Measurements from ENCODE around the gene FETUB.

The FETUB gene

GRCh38 chr3:186663361-186664118 is 23.3 kb downstream of the FETUB start:
- no peak for DNase-seq (ENCODE audit: low read depth)
- TF ChIP-seq, protein P1, sequence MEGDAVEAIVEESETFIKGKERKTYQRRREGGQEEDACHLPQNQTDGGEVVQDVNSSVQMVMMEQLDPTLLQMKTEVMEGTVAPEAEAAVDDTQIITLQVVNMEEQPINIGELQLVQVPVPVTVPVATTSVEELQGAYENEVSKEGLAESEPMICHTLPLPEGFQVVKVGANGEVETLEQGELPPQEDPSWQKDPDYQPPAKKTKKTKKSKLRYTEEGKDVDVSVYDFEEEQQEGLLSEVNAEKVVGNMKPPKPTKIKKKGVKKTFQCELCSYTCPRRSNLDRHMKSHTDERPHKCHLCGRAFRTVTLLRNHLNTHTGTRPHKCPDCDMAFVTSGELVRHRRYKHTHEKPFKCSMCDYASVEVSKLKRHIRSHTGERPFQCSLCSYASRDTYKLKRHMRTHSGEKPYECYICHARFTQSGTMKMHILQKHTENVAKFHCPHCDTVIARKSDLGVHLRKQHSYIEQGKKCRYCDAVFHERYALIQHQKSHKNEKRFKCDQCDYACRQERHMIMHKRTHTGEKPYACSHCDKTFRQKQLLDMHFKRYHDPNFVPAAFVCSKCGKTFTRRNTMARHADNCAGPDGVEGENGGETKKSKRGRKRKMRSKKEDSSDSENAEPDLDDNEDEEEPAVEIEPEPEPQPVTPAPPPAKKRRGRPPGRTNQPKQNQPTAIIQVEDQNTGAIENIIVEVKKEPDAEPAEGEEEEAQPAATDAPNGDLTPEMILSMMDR (conservative IDR thresholded peaks at IDR 0.05; ENCODE audit: low read depth, low read length), result no peak
- H3K4me3 ChIP-seq (ENCODE audit: low read depth, low read length), result no peak overlapping the region

DNA sequence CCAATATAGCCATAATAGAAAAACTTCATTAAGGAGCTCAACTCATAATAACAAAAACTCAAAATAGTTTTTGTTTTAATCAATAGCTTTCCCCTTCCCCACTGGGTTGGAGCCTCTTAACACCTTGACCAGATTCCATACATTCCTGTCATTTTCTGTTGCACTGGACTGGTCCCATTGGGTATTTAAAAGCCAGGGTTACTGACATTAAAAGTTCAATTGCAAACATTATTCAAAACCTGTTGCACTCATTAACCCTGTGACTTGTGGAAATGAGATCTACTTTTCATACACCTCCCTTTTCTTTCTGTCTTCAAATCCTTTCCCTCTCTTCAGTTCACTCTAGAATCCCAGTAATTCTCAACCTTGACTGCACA is 23.9 kb downstream of the FETUB start:
- TF ChIP-seq, protein P1 (conservative IDR thresholded peaks at IDR 0.05; ENCODE audit: low read depth, low read length), result no peak
- no peak for DNase-seq (ENCODE audit: low read depth)
- H3K4me3 ChIP-seq (ENCODE audit: low read depth, low read length), result no peak overlapping the region

GRCh38 chr3:186664506-186664905 is 24.3 kb downstream of the FETUB start:
- TF ChIP-seq, protein P1 (conservative IDR thresholded peaks at IDR 0.05; ENCODE audit: low read depth, low read length), result no peak
- no peak for DNase-seq (ENCODE audit: low read depth)
- no peak overlapping the region for H3K4me3 ChIP-seq (ENCODE audit: low read depth, low read length)

DNA sequence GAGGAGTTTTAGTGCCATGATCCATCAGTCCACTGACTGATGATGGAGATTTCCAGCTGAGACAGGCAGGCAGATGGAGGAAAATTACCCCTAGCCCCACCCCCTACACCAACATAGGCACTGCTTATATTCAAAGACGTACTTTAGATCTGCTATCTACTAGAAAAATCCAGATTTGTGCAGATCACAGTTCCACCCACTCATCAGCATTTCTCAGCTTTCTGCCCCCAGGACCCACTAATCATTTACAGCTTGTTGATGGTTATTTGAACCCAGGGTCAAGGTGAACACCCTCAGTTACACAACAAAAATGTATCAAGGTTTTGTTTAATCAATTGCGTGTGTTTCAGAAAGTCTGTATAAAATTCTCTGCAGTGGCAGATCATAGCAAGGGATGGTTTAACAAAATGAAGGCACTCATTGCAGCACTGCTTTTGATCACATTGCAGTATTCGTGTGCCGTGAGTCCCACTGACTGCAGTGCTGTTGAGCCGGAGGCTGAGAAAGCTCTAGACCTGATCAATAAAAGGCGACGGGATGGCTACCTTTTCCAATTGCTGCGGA is 25.5 kb downstream of the FETUB start, which contains the start of gene HRG:
Gene HRG (plus strand): TSS at position 390 of the 564 bp plus-strand sequence. CDS start 18 bp downstream, at position 408.
- DNase-seq (ENCODE audit: low read depth), result no peak
- H3K4me3 ChIP-seq (ENCODE audit: low read depth, low read length), result no peak within 1 kb of the TSS
- TF ChIP-seq, protein P1 (conservative IDR thresholded peaks at IDR 0.05; ENCODE audit: low read depth, low read length), result no peak

- TF ChIP-seq, protein P1 (conservative IDR thresholded peaks at IDR 0.05; ENCODE audit: low read depth, low read length), result no peak
- H3K4me3 ChIP-seq (ENCODE audit: low read depth, low read length), result no peak overlapping the region
- no peak for DNase-seq (ENCODE audit: low read depth)
Measured at GRCh38 chr3:186668426-186668825, 28.2 kb downstream of the FETUB start.

GRCh38 chr3:186669378-186670084 is 29.3 kb downstream of the FETUB start:
- TF ChIP-seq, protein P1 (conservative IDR thresholded peaks at IDR 0.05; ENCODE audit: low read depth, low read length), result no peak
- DNase-seq (ENCODE audit: low read depth), result no peak
- H3K4me3 ChIP-seq (ENCODE audit: low read depth, low read length), result no peak overlapping the region

All from choroid plexus epithelial cell (primary cell).